HG02678 (cell line): ENCODE data around the gene RSPH1.

Source experiments
- ATAC-seq: cut with Tn5 transposase; IDR thresholded peaks from one replicate; pipeline ENCODE4 v1.9.1; 2021; ENCODE audit warnings: mild to moderate bottlenecking, moderate library complexity; ENCODE audit not compliant: unreplicated experiment

Gene RSPH1

GRCh38 chr21:42452401-42453223 is 43.4 kb downstream of the RSPH1 start:
- ATAC-seq = no peak

- ATAC-seq = no peak
Measured at GRCh38 chr21:42451941-42452340, 44.1 kb downstream of the RSPH1 start.

- no peak for ATAC-seq
Measured at GRCh38 chr21:42448686-42449085, 47.3 kb downstream of the RSPH1 start.

- no peak for ATAC-seq
Measured at GRCh38 chr21:42447732-42448131, 48.3 kb downstream of the RSPH1 start.

- ATAC-seq = no peak
Measured at GRCh38 chr21:42447182-42447581, 48.8 kb downstream of the RSPH1 start.

- no peak for ATAC-seq
Measured at GRCh38 chr21:42446531-42446930, 49.5 kb downstream of the RSPH1 start.

GRCh38 chr21:42445311-42445710 is 50.7 kb downstream of the RSPH1 start:
- no peak for ATAC-seq

GRCh38 chr21:42444745-42445059 is 51.3 kb downstream of the RSPH1 start:
- ATAC-seq = no peak

- no peak for ATAC-seq
Measured at GRCh38 chr21:42443876-42444744, 51.9 kb downstream of the RSPH1 start.

- ATAC-seq = no peak
Measured at GRCh38 chr21:42443181-42443785, 52.7 kb downstream of the RSPH1 start.

GRCh38 chr21:42441963-42442362 is 54.1 kb downstream of the RSPH1 start:
- no peak for ATAC-seq

- ATAC-seq = peak; percentile 75
Measured at GRCh38 chr21:42440187-42440792, 55.7 kb downstream of the RSPH1 start.

- ATAC-seq = no peak
Measured at GRCh38 chr21:42439284-42440186, 56.5 kb downstream of the RSPH1 start.

GRCh38 chr21:42438316-42439205 is 57.5 kb downstream of the RSPH1 start:
- no peak for ATAC-seq

- ATAC-seq = no peak
Measured at GRCh38 chr21:42437786-42438185, 58.2 kb downstream of the RSPH1 start.

- ATAC-seq = no peak
Measured at GRCh38 chr21:42436914-42437313, 59.1 kb downstream of the RSPH1 start.

- no peak for ATAC-seq
Measured at GRCh38 chr21:42435833-42436232, 60.2 kb downstream of the RSPH1 start.

- no peak for ATAC-seq
Measured at GRCh38 chr21:42435401-42435800, 60.6 kb downstream of the RSPH1 start.

GRCh38 chr21:42434884-42435283 is 61.1 kb downstream of the RSPH1 start:
- no peak for ATAC-seq
